ENCODE measurements around the gene MARCHF4.
"Not testable (repeated sequence)": the region's sequence is repeated elsewhere in the genome, so short reads cannot be mapped to it uniquely, and the experiment has no call there.

MARCHF4 gene

GRCh38 chr2:216391401-216391800 is 19.1 kb upstream of the MARCHF4 start:
- DNase-seq (ENCODE audit: insufficient read length, low spot score) (no peak), FAIRE-seq (no peak)
- TF ChIP-seq, protein P1, sequence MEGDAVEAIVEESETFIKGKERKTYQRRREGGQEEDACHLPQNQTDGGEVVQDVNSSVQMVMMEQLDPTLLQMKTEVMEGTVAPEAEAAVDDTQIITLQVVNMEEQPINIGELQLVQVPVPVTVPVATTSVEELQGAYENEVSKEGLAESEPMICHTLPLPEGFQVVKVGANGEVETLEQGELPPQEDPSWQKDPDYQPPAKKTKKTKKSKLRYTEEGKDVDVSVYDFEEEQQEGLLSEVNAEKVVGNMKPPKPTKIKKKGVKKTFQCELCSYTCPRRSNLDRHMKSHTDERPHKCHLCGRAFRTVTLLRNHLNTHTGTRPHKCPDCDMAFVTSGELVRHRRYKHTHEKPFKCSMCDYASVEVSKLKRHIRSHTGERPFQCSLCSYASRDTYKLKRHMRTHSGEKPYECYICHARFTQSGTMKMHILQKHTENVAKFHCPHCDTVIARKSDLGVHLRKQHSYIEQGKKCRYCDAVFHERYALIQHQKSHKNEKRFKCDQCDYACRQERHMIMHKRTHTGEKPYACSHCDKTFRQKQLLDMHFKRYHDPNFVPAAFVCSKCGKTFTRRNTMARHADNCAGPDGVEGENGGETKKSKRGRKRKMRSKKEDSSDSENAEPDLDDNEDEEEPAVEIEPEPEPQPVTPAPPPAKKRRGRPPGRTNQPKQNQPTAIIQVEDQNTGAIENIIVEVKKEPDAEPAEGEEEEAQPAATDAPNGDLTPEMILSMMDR (IDR thresholded peaks at IDR 0.05; ENCODE audit: insufficient read depth, missing control alignments), result no peak

- DNase-seq (ENCODE audit: insufficient read length, low spot score) (no peak), FAIRE-seq (no peak)
Observed at GRCh38 chr2:216389570-216389969, 17.3 kb upstream of the MARCHF4 start.

DNA sequence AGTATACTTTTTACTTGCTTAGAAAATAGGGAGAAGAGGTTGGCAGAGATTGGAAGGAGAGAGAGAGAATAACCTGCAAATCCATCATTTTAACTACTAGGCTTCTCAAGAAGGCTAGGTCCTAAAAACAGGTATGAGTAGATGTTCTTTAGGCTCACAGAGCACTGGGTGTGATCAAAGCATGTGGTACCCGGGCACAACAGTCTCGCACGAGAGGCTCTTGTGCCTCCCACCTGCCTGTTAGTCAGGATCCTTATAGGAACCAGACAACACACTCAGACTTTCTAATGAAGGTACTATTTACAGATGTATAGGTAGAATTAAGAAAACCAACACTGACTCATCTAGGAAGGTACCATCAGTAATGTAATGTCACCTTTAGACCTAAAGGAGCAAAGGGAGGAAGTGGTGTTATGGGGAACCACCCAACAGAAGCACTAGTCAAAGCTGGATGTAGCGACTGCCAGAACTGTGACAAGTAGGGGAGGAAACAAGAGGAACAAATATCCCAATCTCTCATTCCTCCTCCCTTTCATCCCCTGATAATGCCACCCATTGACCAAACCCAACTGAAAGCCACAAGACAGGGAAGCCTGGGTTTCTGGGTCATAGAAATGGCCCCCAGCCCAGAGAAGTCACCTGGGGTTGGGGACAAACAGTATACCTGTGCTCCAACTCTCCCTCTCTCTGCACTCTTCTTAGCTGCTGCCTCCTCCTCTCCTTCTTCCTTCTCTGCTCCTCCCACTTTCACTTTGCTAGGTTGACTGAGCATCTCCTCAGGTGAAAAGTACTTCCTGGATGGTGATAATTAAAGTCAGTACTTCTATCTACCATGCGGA is 16.0 kb upstream of the MARCHF4 start:
- DNase-seq (ENCODE audit: insufficient read length, low spot score) (no peak), FAIRE-seq (no peak)
- TF ChIP-seq, protein P1 (IDR thresholded peaks at IDR 0.05; ENCODE audit: insufficient read depth, missing control alignments), result no peak

More at GRCh38 chr2:216389570-216389969, 17.3 kb upstream of the MARCHF4 start:
- TF ChIP-seq, protein P1 (IDR thresholded peaks at IDR 0.05; ENCODE audit: insufficient read depth, missing control alignments), result no peak

DNA sequence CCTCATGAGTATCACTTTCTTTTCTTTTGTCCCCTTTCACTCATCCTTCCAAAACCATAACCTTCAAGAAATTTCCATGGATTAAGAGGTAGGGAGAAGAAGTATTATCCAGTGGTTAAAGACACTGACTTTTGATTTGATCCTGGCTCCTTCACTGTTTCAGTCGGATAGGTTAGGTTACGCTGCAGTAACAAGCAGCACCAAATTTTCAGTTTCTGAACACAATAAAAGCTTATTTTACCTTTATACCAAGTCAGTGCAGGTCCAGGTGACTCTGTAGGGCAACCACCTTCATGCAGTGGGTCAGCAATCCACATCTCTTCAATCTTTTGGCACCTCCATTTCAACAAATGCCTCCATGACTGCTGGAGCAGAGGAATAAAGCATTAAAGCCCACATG is 15.0 kb upstream of the MARCHF4 start:
- TF ChIP-seq, protein P1 (IDR thresholded peaks at IDR 0.05; ENCODE audit: insufficient read depth, missing control alignments), result no peak
- FAIRE-seq, result no peak
- DNase-seq (ENCODE audit: insufficient read length, low spot score), result no peak

DNA sequence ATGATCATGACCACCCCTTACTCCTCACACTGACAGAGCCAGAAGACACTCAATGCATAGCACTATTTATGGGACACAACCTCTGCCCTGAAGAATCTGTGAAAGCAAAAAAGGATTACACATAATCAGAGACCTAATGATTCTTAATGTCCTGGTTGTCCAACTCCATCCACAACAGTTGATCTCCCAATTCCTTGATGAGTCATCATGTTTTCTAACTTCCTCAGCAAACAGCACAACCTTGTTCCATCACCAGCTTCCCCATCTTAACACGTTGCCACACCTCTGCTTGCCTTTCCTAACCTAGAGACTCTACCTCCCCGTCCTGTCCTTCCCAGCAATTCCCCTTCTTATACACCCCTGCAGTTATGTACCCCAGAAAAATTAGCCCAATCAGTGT is 13.2 kb upstream of the MARCHF4 start:
- FAIRE-seq, result no peak
- TF ChIP-seq, protein P1 (IDR thresholded peaks at IDR 0.05; ENCODE audit: insufficient read depth, missing control alignments), result no peak
- DNase-seq (ENCODE audit: insufficient read length, low spot score), result no peak

DNA sequence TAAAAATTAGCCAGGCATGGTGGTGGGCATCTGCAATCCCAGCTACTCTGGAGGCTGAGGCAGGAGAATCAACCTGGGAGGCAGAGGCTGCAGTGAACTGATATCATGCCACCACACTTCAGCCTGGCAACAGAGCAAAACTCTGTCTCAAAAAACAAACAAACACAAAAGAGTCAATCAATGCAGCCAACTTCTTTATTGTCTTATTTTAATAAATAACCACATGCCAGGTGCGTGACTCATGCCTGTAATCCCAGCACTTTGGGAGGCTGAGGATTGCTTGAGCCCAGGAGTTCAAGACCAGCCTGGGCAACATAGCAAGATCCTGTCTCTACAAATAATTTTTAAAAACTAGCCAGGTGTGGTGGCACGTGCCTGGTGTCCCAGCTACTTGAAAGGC is 12.1 kb upstream of the MARCHF4 start:
- not testable (repeated sequence) for DNase-seq (ENCODE audit: insufficient read length, low spot score); FAIRE-seq

GRCh38 chr2:216379977-216380376 is 7.7 kb upstream of the MARCHF4 start:
- no peak for DNase-seq (ENCODE audit: insufficient read length, low spot score)
- FAIRE-seq, result no peak
- TF ChIP-seq, protein P1 (IDR thresholded peaks at IDR 0.05; ENCODE audit: insufficient read depth, missing control alignments), result no peak

All from D721Med (cell line).